NCI-H128 (cell line): ENCODE data around the gene C12orf56.
"Not testable (repeated sequence)": the region's sequence is repeated elsewhere in the genome, so short reads cannot be mapped to it uniquely, and the experiment has no call there.

Source experiments
- DNase-seq: peaks from one replicate; lab custom pipeline; 2025; ENCODE audit not compliant: unreplicated experiment; lab: John Stamatoyannopoulos, UW

Gene C12orf56

DNA sequence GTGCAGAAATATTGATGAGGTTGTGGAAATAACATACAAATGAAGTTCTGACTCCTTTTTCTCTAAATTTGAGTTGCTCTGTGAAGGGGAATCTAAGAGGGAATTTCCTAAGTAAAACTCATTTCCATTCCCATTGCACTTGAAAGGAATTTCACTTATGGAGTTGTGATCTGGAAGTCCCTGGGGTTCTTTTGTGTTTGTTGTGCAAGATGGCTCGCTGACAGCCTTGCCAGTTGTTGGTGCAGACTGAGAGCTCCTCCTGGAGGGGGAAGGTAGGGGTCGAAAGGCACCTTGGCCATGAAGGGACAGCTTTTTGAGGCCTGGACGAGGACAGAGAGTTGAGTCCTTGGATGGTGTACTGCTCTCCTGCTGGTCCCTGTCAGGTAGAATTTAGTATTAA, 72.0 kb downstream of the C12orf56 start:
- DNase-seq, result no peak

DNA sequence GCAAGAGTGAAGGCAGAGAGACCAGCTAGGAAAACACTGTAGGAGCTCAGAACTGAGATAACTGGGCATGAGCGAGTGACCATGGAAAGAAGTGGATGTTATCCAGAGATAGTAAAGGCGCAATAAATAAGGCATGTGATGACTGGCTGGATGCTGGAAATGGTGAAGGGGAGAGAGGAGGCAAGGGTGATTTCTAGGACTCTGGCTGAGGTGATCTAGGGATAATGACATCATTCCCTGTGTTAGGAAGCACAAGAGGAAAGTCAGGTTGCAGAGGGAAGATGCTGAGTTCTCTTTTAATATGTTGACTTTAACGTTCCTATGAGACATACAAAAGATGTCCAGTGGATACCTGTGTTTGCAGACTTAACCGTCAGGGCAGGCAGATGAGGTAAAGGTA, 78.7 kb downstream of the C12orf56 start:
- no peak for DNase-seq

DNA sequence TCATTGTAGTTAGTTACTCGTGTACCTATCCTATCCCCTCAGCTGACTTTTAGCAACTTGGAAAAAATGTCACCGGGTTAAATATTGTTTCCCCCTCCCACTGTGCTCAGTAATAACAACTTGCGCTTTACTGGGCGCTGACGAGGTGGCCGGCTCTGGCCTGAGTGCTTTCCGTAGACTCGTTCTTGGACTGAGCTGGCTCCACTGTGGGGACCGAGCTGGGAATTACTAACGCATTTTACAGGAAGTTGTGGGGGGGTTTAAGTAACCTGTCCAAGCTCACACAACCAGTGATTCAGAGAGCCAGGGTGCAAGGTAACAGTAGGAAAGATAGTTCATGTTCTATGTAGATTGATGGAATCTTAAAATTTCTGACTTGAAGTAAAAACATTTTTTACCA, 86.0 kb downstream of the C12orf56 start:
- no peak for DNase-seq

DNA sequence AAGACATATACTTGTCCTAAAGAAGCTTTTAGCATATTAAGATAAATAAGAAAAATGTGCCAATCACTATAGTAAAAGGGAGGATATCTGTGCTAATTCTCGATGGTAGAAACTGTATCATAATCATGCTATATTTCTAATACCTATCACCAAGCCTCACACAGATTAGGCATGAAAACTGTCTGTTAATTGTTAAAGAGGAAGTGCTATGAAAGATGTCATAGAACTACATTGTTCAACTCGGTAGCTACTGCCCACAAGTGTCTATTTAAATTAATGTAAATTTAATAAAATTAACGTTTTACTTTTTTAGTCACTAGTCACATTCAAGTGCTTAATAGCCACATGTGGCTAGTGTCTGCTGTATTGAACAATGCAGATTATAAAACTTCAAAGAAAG, 90.9 kb downstream of the C12orf56 start:
- DNase-seq, result no peak

DNA sequence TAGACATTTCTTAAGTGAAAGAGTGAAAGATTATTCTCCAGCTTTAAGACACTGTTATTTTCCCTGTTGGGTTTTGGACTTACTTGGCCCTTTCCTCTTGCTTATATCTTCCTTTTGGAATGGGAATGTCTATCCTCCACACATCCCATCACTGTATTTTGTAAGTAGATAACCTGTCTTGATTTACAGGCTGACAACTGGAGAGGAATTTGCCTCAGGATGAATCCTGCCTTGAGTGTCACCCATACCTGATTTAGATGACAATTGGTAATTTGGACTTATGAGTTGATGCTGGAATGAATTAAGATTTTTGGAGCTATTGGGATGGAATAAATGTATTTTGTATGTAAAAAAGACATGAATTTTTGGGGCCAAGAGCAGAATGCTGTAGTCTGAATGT, 94.3 kb downstream of the C12orf56 start:
- no peak for DNase-seq

DNA sequence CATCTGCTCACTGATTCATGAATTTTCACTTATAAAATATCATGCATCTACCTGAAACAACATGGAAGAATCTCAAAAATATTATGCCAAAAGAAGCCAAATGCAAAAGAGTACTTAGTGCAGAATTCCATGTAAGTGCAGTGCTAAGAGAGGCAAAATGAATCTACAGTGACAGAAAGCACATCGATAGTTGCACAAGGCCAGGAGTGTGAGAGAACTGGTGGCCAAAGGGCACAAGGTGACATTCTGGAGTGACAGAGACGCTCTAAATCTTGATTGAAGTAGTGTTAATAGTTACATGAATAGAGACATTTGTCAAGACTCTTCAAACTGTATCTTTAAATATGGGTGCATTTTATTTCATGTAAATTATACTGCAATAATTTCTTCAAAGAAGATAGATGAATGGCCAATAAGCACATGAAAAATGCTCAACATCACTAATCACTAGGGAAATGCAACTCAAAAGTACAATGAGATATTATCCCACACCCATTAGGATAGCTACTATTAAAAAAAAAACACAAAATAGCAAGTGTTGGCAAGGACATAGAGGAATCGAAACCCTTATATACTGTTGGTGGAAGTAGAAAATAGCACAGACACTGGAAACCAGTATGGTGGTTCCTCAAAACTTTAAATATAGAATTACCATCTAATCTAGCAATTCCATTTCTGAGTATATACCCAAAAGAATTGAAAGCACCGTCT, 96.7 kb downstream of the C12orf56 start:
- DNase-seq, result no peak

DNA sequence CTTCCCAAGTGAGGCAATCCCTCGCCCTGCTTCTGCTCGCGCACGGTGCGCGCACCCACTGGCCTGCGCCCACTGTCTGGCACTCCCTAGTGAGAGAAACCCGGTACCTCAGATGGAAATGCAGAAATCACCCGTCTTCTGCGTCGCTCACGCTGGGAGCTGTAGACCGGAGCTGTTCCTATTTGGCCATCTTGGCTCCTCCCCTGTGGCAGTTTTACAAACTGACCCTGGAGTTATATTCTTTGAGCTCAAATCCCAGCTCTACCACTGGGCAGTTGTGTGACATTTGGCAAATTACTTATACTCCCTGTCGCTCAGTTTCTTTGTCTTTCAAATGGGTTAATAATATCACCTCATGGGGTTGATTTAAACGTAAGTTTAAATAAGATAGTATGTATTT, 97.4 kb downstream of the C12orf56 start:
- DNase-seq, result not testable (repeated sequence)

DNA sequence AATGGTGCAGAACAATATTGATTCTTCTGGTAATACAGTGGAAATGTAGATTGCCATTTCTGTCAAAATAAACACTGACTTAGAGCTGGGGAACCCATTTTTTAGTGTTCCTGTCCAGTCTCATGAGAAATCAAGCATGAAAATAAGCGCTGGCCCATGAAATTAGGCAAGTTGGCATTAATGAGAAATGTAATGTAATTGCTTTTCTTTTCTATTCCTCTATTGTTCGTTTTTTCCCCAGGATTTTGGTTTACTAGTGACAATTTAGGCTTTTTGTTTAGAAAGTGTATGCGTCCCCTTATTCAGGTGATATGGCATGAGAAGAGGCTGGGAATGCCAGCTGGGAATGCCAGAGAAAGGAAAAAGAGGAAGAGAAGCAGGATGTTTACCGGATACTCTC, 104.0 kb downstream of the C12orf56 start:
- no peak for DNase-seq

DNA sequence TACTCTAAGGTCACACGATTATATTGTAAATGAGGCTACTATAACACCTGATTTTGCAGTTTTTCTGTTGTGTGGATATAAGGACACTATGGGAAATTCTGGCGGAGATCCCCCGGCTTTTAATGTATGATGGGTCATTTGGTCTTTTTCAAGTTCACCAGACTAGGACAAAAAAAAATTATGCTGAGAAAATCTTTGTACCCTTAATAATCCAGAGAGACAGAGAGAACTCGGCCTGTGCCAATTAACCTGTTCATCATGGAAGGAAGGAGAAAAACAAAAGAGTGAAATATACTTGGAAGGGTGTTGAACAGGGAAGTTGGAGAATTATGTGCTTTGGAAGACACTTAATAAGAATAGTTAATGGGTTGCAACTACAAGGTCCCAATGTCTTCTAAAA, 106.3 kb downstream of the C12orf56 start:
- no peak for DNase-seq

DNA sequence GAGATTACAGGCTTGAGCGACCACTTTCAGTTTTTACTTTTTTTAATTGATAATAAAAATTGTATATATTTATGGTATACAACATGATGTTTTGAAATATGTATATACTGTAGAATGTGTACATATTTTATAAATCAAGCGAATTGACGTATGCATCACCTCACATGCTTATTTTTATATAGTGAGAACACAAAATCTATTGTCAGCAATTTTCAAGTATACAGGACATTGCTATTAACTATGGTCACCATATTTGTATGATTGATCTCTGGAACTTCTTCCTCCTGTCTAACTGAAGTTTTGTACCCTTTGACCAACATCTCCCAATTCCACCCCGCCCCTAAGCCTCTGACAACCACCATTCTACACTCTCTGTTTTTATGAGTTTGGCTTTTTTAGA, 112.1 kb downstream of the C12orf56 start:
- no peak for DNase-seq

DNA sequence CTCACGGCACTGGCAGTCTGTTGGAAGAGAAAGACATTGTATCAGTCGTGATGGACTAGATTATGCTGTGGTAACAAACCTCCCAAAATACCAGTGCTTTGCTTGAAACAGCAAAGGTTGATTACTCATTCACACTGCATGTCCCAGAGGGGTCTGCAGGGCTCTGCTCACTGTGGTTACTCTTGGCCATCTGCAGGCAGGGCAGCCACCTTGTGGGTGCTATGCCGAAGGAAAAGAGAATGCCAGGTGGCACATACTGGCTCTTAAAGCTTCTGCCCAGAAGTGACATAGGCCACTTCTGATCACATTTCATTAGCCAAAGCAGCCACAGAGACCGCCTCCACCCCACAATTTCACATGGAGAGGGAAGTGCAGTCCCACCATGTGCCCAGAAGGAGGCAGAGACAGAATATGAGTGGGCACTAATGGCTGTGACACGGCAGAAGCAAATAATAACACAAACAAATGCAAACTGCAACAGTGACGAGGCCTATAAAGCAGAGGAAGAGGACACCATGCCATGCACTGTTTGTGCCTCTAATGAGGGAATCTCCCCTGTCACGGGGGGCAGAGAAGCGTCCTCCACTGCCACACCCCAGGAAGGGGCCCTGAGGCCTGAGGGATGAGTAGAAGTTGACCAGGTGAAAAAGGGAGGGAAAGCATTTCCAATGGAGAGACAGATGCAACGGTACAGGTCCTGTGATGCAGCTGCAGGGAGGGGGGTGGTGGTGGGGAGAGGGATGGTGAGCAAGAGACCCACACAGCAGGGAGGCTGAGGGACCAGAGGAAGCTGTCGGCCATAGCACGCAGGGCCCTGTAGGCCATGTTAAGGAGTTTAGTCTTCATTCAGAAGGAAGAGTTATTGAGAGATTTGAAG, 116.8 kb downstream of the C12orf56 start:
- no peak for DNase-seq

DNA sequence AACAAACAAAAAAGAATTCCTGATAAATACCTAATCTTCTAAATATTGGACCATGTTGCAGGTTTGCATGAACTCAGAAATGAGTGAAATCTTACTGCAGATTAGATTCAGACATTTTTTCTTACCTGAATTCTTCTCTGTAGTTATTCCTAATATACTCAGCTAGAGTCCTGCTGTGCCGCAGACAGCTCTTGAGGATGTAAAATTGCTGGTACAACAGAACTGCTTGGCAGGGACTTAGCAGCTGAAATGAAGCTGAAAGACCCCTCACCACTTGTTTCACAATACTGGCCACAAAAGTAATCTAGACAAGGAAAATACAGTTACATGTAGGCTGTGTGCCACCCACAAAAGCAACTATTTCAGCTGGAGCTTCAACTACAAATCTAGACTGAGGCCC, 120.1 kb downstream of the C12orf56 start:
- no peak for DNase-seq

DNA sequence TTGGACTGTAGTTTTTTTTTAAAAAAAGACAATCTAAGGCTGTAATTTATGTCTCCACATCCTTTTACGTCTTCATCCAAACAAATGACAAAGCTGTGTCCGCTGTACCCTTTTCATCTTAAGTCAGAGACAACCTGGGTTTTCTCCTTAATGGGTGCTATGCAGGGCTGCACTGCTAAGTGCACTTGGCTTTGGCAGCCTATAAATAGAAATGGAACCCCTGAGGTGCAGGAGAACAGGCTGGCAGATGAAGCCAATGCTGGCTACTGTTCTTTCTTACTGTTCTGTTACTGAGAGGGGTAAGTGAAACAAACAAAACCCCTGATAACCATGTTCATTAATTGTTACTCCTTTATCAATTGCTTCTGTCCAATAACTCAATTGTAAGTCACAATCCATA, 121.4 kb downstream of the C12orf56 start:
- DNase-seq, result peak; percentile 83

DNA sequence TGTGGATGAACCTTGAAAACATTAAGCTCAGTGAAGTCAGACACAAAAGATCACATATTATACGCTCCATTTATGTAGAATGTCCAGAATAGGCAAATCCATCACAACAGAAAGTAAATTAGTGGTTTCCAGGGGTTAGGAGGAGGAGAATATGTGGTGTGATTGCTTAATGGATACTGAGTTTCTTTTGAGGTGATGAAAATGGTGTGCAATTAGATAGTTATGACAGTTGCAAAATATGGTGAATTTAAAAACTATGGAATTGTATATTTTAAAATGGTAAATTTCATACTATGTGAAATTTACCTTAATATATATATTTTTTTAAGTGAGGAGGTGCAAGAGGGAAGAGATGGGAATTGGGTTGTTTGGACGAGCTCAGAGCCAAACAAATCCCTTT, 122.1 kb downstream of the C12orf56 start:
- no peak for DNase-seq

DNA sequence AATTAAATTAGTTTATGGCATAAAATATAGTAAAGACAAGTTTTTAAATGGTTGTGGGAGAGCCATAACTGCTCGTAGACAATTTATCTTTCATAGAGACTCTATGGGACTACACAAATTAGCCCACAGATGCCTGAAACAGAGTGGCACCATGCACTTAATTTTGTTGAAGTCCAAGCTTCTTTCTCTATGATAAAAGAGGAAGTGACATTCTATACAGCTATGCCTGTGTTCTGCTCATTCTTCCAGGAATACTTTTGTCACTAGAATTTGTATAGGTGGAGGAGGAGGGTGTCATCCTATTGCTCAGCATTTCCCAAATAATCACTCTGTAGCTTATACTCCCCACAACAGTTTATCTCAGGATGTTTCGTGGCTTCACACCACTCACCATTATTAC, 124.7 kb downstream of the C12orf56 start:
- DNase-seq, result no peak

DNA sequence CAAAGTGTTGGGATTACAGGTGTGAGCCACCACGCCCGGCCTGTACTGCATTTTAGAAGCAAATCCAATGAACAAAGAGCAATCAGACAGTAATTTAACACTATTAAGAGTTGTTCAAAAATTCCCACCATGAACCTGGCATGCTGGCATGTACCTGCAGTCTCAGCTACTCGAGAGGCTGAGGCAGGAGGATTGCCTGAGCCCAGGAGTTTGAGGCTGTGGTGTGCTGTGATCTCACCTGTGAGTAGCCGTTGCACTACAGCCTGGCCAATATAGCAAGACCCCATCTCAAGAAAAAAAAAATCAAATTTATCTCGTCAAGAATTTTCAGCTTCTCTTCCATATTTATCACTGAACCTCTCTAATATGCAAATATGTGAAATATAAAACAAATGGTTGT, 128.7 kb downstream of the C12orf56 start:
- DNase-seq, result no peak

DNA sequence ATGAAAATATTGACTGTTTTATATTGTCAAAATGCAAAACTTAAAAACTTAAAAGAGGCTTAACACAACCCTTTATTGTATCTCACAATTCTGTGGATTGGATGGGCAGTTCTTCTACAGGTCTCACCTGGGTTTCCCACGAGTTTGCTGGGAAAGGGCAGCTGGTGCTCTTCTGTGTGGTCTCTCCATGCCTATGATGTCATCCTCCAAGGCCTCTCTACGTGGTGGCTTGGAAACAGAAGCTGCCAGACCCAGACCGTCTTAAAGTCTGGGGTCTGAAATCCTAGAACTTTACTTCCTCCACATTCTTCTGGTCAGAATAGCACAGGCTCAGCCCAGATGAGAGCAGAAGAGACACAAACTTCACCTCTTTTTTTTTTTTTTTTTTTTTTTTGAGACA, 132.0 kb downstream of the C12orf56 start:
- DNase-seq, result no peak

DNA sequence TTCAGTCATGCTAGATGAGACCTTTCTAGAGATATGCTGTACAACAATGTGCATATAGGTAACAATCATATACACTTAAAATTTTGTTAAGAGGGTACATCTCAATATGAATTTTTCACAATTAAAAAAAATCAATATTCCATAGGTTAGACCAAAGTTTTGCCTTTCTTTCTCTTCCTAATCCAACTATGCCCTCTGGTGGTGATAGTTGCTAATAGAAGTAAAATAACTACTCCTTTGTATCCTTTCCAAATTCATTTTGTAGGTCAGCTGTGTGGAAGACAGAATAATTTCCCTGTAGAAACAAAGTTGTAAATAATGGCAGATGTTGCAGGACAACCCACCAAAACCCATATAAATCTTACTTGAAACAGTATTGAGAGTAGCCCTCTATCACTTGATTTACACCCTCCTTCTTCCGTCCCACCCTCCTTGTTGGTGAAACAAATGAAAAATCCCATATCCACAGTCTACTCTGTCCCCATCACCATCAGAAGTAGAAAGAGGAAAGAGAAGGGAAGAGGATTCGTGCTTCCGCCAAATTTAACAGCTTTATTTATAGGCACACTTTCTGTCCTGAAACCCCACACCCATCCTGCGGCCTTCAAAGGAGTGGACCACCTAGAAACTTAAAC, 134.3 kb downstream of the C12orf56 start:
- peak; percentile 29 for DNase-seq

DNA sequence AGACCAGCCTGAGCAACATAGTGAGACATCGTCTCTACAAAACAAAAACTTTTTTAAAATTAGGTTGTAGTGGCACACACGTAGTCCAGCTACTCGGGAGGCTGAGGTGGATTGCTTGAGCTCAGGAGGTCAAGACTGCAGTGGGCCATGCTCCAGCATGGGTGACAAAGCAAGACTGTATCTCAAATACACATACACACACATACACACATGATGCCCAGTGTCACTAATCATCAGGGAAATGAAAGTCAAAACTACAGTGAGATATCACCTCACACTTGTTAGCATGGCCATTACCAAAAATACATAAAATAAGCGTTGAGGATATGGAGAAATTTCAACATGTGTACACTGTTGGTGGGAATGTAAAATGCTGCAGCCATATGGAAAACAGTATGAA, 135.3 kb downstream of the C12orf56 start:
- no peak for DNase-seq

DNA sequence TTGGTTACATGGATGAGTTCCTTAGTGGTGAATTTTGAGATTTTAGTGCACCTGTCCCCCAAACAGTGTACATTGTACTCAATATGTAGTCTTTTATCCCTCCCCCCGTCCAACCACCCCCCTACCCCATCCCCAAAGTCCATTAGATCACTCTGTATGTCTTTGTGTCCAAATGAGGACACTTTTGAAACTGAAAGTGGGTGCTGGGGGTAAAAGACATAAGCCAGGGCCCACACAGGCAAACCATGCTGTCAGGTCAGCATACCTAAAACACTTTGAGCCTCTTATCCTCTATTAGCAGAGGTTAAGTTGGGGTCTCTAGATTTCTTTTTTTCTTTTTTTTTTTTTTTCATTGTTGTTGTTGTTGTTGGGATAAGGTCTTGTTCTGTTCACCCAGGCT, 137.2 kb downstream of the C12orf56 start:
- DNase-seq, result no peak

DNA sequence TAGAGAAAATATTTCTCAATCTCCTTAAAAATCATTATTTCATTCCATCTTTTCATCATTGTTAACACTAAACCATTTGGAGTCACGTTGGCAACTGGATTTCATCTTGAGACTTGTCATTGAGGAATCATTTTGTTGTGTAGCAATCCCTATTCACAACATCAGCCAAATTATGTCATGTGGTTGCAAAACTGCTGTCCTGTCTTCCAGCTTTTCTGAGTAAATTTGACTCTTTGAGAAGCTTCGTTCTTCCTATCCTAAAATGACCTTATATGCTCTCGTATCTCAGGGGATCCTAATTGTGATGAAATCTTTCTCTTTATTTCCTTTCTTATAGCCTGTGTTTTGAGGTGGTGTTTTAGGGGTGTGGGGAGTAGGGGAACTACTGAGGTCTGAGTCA, 137.9 kb downstream of the C12orf56 start:
- no peak for DNase-seq

DNA sequence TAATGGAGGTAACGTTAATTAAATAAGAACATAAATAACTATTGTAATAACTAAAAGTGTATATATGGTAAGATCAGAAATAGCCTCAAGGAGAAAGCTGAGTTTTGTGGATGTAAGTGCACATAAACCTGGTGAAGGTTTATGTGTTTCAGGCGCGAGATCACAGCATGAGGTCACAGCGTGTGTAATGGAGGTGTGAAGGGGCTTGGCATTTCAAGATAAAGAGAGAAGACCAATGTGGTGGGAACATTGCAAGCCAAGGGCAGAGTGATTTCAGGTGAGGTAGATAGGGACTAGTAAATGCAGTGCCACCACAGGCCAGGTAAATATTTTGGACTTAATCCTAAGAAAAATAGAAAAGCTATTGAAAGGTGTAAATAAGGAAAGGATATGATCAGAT, 146.7 kb downstream of the C12orf56 start:
- DNase-seq, result no peak
